Measurements from ENCODE around the gene HLA-DMA. TPM values are rescaled to one million over a fixed set of nuclear protein-coding genes. Genes with fewer than 3 reads are reported as not detected.

Gene HLA-DMA
- total RNA-seq = 8.1 and 8.7 TPM in 2 replicates

- peak; percentile 94 for DNase-seq
- intact Hi-C loops (cut with micrococcal nuclease) = loop anchor here (1.0 to 2.0 kb wide), 4 partner anchors 9 to 68 kb away; no protein-coding TSS in a partner anchor
- Mint-ChIP-seq H3K9me3 (no peaks in the 10 kb centered on the region), H3K27me3 (no peaks in the 10 kb centered on the region), H3K4me3 (peak within 1 kb of the TSS; percentile 84), H3K27ac (peak within 1 kb of the TSS; percentile 77), H3K4me1 (peaks cover 49% of the 10 kb centered on the region), H3K36me3 (ENCODE audit: low read depth) (peaks cover 1% of the 10 kb centered on the region)
Measured at GRCh38 chr6:32952817-32953739, at the start of gene HLA-DMA. HLA-DMA (minus strand) TSS chr6:32953097; CDS start chr6:32953036, 61 bp downstream.

- Mint-ChIP-seq H3K27ac (no peak overlapping the region), H3K27me3 (peaks cover 32% of the 10 kb centered on the region), H3K4me3 (no peak overlapping the region), H3K36me3 (ENCODE audit: low read depth) (no peaks in the 10 kb centered on the region), H3K4me1 (peaks cover 6% of the 10 kb centered on the region), H3K9me3 (no peaks in the 10 kb centered on the region)
- DNase-seq = no peak
- intact Hi-C loops (cut with micrococcal nuclease) = no loop called here
Measured at GRCh38 chr6:33001685-33002084, 48.8 kb upstream of the HLA-DMA start.

- Mint-ChIP-seq H3K27ac (peak overlapping the region; percentile 17), H3K4me1 (peaks cover 6% of the 10 kb centered on the region), H3K27me3 (peaks cover 40% of the 10 kb centered on the region), H3K36me3 (ENCODE audit: low read depth) (no peaks in the 10 kb centered on the region), H3K4me3 (no peak overlapping the region), H3K9me3 (no peaks in the 10 kb centered on the region)
- DNase-seq = peak; percentile 79
- intact Hi-C loops (cut with micrococcal nuclease) = no loop called here
Measured at GRCh38 chr6:33000055-33000454, 47.2 kb upstream of the HLA-DMA start.

GRCh38 chr6:32995448-32995847, 42.6 kb upstream of the HLA-DMA start:
- no peak overlapping the region for H3K27ac Mint-ChIP-seq
- no peak for DNase-seq
- intact Hi-C loops (cut with micrococcal nuclease) = no loop called here
- H3K9me3 Mint-ChIP-seq = no peaks in the 10 kb centered on the region
- H3K36me3 Mint-ChIP-seq (ENCODE audit: low read depth) = no peaks in the 10 kb centered on the region
- H3K27me3 Mint-ChIP-seq = peaks cover 41% of the 10 kb centered on the region
- no peak overlapping the region for H3K4me3 Mint-ChIP-seq
- peaks cover 6% of the 10 kb centered on the region for H3K4me1 Mint-ChIP-seq

GRCh38 chr6:32993363-32993973, 40.6 kb upstream of the HLA-DMA start:
- intact Hi-C loops (cut with micrococcal nuclease) = no loop called here
- H3K9me3 Mint-ChIP-seq = no peaks in the 10 kb centered on the region
- H3K27me3 Mint-ChIP-seq = peaks cover 35% of the 10 kb centered on the region

GRCh38 chr6:32991972-32992371, 39.1 kb upstream of the HLA-DMA start:
- no peaks in the 10 kb centered on the region for H3K36me3 Mint-ChIP-seq (ENCODE audit: low read depth)
- no peak overlapping the region for H3K27ac Mint-ChIP-seq
- no peak overlapping the region for H3K4me3 Mint-ChIP-seq
- peaks cover 7% of the 10 kb centered on the region for H3K4me1 Mint-ChIP-seq
- no peak for DNase-seq
- H3K9me3 Mint-ChIP-seq = no peaks in the 10 kb centered on the region
- H3K27me3 Mint-ChIP-seq = peaks cover 28% of the 10 kb centered on the region
- intact Hi-C loops (cut with micrococcal nuclease) = no loop called here

More at GRCh38 chr6:32993363-32993973, 40.6 kb upstream of the HLA-DMA start:
- H3K27ac Mint-ChIP-seq = no peak overlapping the region
- H3K4me3 Mint-ChIP-seq = no peak overlapping the region
- H3K4me1 Mint-ChIP-seq = peaks cover 2% of the 10 kb centered on the region
- DNase-seq = no peak
- no peaks in the 10 kb centered on the region for H3K36me3 Mint-ChIP-seq (ENCODE audit: low read depth)

- DNase-seq = no peak
- Mint-ChIP-seq H3K4me3 (no peak overlapping the region), H3K4me1 (peaks cover 13% of the 10 kb centered on the region), H3K36me3 (ENCODE audit: low read depth) (no peaks in the 10 kb centered on the region), H3K27me3 (peaks cover 23% of the 10 kb centered on the region), H3K27ac (peak overlapping the region; percentile 46), H3K9me3 (no peaks in the 10 kb centered on the region)
- intact Hi-C loops (cut with micrococcal nuclease) = no loop called here
Measured at GRCh38 chr6:32989368-32989767, 36.5 kb upstream of the HLA-DMA start.

GRCh38 chr6:32984622-32985389, 31.9 kb upstream of the HLA-DMA start:
- H3K27me3 Mint-ChIP-seq = peaks cover 4% of the 10 kb centered on the region
- peak; percentile 96 for DNase-seq
- H3K27ac Mint-ChIP-seq = peak overlapping the region; percentile 22
- peaks cover 24% of the 10 kb centered on the region for H3K36me3 Mint-ChIP-seq (ENCODE audit: low read depth)
- no peak overlapping the region for H3K4me3 Mint-ChIP-seq
- H3K9me3 Mint-ChIP-seq = no peaks in the 10 kb centered on the region
- H3K4me1 Mint-ChIP-seq = peaks cover 16% of the 10 kb centered on the region
- intact Hi-C loops (cut with micrococcal nuclease) = loop anchor here (1.0 to 2.0 kb wide), 3 partner anchors 18 to 100 kb away; no protein-coding TSS in a partner anchor

GRCh38 chr6:32983964-32984621, 31.2 kb upstream of the HLA-DMA start:
- DNase-seq = peak; percentile 58
- Mint-ChIP-seq H3K27me3 (peaks cover 4% of the 10 kb centered on the region), H3K4me1 (peaks cover 17% of the 10 kb centered on the region), H3K4me3 (no peak overlapping the region), H3K9me3 (no peaks in the 10 kb centered on the region), H3K27ac (peak overlapping the region; percentile 26), H3K36me3 (ENCODE audit: low read depth) (peaks cover 31% of the 10 kb centered on the region)
- intact Hi-C loops (cut with micrococcal nuclease) = loop anchor here (1.0 to 2.0 kb wide), 3 partner anchors 10 to 99 kb away; no protein-coding TSS in a partner anchor

GRCh38 chr6:32983493-32983848, 30.6 kb upstream of the HLA-DMA start:
- Mint-ChIP-seq H3K4me1 (peaks cover 20% of the 10 kb centered on the region), H3K27ac (peak overlapping the region; percentile 26), H3K27me3 (peaks cover 4% of the 10 kb centered on the region), H3K36me3 (ENCODE audit: low read depth) (peaks cover 38% of the 10 kb centered on the region), H3K9me3 (no peaks in the 10 kb centered on the region), H3K4me3 (no peak overlapping the region)
- intact Hi-C loops (cut with micrococcal nuclease) = loop anchor here (1.0 kb wide), 1 partner anchor 9 kb away; no protein-coding TSS in a partner anchor
- DNase-seq = no peak

- peaks cover 24% of the 10 kb centered on the region for H3K4me1 Mint-ChIP-seq
- peak; percentile 58 for DNase-seq
- no peak overlapping the region for H3K27ac Mint-ChIP-seq
- intact Hi-C loops (cut with micrococcal nuclease) = loop anchor here (1.0 kb wide), 1 partner anchor 9 kb away; no protein-coding TSS in a partner anchor
- H3K36me3 Mint-ChIP-seq (ENCODE audit: low read depth) = peaks cover 43% of the 10 kb centered on the region
- no peak overlapping the region for H3K4me3 Mint-ChIP-seq
- H3K9me3 Mint-ChIP-seq = no peaks in the 10 kb centered on the region
- peaks cover 4% of the 10 kb centered on the region for H3K27me3 Mint-ChIP-seq
Measured at GRCh38 chr6:32982702-32983492, 30.0 kb upstream of the HLA-DMA start.

- no peak overlapping the region for H3K4me3 Mint-ChIP-seq
- H3K27ac Mint-ChIP-seq = no peak overlapping the region
- H3K27me3 Mint-ChIP-seq = peaks cover 4% of the 10 kb centered on the region
- peaks cover 50% of the 10 kb centered on the region for H3K36me3 Mint-ChIP-seq (ENCODE audit: low read depth)
- DNase-seq = peak; percentile 55
- peaks cover 28% of the 10 kb centered on the region for H3K4me1 Mint-ChIP-seq
- H3K9me3 Mint-ChIP-seq = no peaks in the 10 kb centered on the region
- intact Hi-C loops (cut with micrococcal nuclease) = no loop called here
Measured at GRCh38 chr6:32982084-32982701, 29.3 kb upstream of the HLA-DMA start.

Data from activated CD4-positive, alpha-beta T cell treated with anti-CD3 and anti-CD28 coated beads, Interleukin-2, amount 10 ng/mL, durations not matched to agents 24 days and 14 days (primary cell).